Peyer's patch (tissue), 4 donors: ENCODE measurements around the gene UPF2.

ENCODE experiments used
- POLR2A ChIP-seq, 2 donors: fragments of 450-650 bp; IDR thresholded peaks; one replicate each; pipeline ENCODE4 v1.5.1; 2017; ENCODE audit warnings: antibody characterized with exemption in 2 of 2, mild to moderate bottlenecking in 2 of 2, moderate library complexity in 2 of 2
- TF ChIP-seq, protein P1 (sequence below), 6 experiments: fragments of 450-650 bp in 4 of 6; fragments of 200-600 bp in 2 of 6; sonication (generic) in 1 of 6; IDR thresholded peaks; one replicate each; pipeline ENCODE4 v1.5.1; 2017 to 2019; ENCODE audit warnings: antibody characterized with exemption in 6 of 6, mild to moderate bottlenecking in 3 of 6, moderate library complexity in 1 of 6

DNA sequence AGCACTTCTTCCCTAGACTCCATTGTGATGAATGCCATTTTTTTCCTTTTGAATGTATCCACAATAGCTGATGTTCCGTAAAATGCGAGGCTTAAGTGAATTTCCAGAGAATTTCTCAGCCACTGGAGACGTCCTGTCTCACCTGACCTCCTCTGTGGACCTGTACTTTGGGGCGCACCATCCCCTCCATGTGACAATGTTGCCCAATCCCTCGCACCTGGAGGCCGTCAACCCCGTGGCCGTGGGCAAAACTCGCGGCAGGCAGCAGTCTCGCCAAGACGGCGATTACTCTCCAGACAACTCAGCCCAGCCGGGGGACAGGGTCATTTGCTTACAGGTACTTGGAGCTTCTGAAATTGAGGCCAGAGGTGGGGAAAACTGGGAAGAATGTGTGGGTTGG lies 46.3 kb upstream of the UPF2 start:
- TF ChIP-seq, protein P1, sequence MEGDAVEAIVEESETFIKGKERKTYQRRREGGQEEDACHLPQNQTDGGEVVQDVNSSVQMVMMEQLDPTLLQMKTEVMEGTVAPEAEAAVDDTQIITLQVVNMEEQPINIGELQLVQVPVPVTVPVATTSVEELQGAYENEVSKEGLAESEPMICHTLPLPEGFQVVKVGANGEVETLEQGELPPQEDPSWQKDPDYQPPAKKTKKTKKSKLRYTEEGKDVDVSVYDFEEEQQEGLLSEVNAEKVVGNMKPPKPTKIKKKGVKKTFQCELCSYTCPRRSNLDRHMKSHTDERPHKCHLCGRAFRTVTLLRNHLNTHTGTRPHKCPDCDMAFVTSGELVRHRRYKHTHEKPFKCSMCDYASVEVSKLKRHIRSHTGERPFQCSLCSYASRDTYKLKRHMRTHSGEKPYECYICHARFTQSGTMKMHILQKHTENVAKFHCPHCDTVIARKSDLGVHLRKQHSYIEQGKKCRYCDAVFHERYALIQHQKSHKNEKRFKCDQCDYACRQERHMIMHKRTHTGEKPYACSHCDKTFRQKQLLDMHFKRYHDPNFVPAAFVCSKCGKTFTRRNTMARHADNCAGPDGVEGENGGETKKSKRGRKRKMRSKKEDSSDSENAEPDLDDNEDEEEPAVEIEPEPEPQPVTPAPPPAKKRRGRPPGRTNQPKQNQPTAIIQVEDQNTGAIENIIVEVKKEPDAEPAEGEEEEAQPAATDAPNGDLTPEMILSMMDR (IDR thresholded peaks at IDR 0.05): no peak
- TF ChIP-seq POLR2A (IDR thresholded peaks at IDR 0.05): no peak
